ENCODE results near the gene GALE.

- no peak for TF ChIP-seq POLR2AphosphoS5 (IDR thresholded peaks at IDR 0.05)
- TF ChIP-seq CTCF (IDR thresholded peaks at IDR 0.05), result no peak
These were observed 41.3 kb downstream of the GALE start for GRCh38 chr1:23759277-23759676.
